GM21528 (cell line): ENCODE measurements around the gene C11orf91.
"Not testable (repeated sequence)": the region's sequence is repeated elsewhere in the genome, so short reads cannot be mapped to it uniquely, and the experiment has no call there.

Experiments used
- ATAC-seq: cut with Tn5 transposase; IDR thresholded peaks from one replicate; pipeline ENCODE4 v1.9.1; 2021; ENCODE audit warnings: mild to moderate bottlenecking, moderate library complexity; ENCODE audit not compliant: unreplicated experiment, low FRiP score

Gene C11orf91, protein sequence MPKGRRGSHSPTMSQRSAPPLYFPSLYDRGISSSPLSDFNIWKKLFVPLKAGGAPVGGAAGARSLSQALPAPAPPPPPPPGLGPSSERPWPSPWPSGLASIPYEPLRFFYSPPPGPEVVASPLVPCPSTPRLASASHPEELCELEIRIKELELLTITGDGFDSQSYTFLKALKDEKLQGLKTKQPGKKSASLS

DNA sequence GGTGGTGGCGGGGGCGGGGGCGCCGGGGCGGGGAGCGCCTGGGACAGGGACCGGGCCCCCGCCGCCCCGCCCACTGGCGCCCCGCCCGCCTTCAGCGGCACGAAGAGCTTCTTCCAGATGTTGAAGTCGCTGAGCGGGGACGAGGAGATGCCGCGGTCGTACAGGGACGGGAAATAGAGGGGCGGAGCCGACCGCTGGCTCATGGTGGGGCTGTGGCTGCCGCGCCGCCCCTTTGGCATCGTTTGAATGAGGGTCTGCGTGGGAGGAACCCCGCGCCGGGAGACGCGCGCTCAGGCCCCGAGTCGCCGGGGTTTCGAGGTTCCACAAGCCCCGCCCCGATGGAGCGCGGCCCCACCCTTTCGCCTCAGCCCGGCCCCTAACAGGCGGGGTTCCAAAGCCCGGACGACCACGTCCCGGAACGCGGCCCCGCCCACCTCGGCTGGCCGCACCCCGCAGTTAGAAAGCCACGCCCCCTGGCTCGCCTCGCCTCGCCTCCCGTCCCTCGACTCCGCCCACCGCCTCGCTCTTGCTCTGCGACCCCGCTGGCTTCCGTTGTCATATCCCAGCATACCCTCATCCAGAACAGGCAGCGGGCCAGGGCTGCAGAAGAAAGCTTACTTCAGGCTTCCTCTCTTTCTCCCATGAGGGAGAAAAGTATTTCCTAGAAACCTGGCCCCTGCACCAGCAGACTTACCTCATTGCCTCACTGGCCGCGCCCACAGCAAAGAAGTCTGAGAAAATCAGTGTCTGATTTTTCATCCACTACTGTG is at the start of gene C11orf91:
C11orf91 (minus strand) TSS at position 325 of the 770 bp plus-strand sequence; CDS start at position 239, 86 bp downstream.
- ATAC-seq: peak; percentile 93

DNA sequence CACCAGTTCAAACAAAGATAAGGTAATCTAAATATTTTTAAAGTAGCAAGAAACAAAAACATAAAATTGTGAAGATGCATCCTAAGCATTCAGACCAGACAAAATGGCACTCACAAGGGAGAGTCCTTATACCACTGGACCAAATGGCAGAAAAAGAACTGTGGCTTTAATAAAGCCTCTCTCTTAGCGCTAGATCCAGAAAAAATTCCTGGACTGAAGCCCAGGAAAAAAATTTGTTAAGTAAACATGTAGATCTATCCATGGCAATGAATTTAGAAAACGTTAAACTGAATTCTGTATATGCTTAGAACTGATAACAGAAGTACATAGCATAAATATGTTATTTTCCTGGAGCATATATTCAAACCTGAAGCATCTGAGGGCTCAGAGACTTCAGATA is 47.4 kb upstream of the C11orf91 start:
- no peak for ATAC-seq

DNA sequence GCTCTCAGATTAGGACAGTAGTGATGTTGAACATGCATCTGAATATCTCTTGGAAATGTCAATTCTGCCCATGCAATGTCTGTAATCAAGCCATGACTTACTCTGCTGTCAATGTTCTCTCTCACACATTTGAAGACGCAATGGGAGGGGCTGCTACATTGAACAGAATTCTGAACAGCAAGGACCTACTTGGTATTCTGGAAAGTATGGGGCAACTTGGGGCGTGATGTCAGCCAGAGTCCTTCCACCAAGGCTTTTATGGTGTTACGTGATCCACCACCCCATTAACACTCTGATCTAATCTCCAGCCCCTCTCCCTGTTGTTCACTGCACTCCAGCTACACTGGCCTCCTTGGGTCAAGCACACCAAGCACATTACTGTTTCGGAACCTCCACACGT is 42.7 kb upstream of the C11orf91 start:
- no peak for ATAC-seq

DNA sequence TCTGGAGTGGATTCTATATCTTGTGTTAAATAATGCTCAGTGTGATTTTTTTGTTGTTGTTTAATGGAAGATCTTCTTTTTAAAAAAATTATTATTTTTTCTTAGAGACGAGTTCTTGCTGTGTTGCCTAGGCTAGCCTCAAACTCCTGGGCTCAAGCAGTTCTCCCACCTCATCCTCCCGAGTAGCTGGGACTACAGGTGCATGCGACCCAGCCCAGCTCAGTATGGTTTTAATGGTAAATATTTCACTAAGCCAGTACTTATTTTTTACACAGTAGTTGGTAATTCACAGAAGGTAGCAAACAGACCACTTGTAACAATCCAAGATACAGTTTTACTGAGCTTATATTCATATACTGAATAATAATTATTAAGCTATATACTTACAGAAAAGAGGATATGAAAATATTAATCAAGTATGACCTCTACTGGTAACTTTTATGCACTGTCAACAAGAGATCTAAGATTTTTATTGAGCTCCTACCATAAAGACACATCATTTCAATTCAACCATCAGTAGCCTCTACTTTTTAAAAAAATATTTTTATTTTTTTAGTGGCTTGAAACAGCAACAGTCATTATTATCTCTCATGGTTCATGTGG is 41.7 kb upstream of the C11orf91 start:
- ATAC-seq: no peak

DNA sequence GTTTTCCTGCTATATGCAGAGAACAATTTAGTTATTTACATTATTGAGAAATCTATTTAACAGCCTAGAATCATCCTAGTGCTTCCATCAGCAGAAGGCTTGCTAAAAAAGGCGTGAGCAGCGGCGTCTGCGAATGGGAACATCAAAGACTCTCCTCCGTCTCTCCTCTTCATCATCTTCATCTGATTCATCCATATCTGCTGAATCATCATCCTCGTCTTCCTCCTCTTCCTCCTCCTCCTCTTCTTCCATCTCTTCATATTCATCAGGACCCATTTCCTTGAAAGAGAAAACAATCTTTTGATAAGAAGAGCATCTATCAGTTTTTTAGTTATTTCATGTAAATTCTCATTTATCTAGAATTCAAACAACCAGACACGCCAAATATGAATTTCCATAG is 41.2 kb upstream of the C11orf91 start:
- no peak for ATAC-seq

DNA sequence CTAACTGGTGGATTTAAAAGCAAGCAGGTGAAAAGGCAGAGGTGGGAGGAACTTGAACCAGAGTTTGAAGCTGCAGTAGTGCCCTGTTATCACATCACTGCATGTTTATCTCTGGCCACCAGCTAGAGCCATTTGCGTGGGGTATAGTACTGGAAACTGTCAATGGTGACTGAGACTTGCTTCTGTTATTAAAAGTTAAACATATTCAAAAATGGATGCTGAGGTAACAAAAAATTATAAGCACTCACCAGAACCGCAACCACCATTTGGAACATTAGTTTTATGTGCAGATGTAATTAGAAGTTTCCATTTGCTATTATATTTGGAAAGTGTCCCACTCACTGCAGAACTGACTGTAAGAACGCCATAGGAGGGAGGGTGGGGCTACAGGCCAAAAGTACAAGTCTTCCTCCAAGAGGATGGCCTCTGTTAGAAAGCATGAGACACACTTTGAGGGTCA is 36.8 kb upstream of the C11orf91 start:
- ATAC-seq: no peak

DNA sequence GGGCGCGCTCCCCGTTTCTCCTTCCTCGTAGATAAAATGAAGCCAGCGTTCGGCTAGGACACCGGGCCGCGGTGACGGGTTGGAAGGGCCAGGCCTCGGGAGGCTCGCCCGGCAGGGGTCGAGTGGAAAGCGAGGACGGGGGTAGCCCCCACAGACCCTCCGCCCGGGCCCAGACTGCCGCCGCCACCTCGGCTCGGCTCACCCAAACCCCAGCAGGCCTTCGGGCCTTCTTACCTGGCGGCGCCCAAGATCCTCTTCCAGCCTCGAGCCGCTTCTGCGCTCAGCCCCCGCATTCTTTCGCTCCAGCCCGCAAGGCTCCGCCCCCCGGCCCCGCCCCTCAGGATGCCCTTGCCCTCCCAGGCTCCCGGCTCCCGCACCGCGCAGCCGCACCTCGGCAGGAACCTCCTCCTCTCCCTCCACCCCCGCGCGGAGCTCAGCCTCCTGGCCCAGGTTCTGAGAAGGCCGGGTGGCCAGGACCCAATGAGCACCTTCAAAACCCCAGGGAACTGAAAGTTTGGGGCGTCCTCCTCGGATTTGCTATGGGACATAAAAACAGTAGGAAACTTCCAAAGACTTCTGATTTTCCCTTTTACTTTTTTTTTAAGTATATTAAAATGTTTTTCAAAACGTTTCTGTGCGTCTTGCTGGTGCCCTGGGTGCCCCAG is 35.7 kb upstream of the C11orf91 start, which contains the start of gene CD59:
CD59 (minus strand) TSS at position 276 of the 665 bp plus-strand sequence. CDS start 13,978 bp downstream, outside the sequence.
- peak; percentile 65 for ATAC-seq

DNA sequence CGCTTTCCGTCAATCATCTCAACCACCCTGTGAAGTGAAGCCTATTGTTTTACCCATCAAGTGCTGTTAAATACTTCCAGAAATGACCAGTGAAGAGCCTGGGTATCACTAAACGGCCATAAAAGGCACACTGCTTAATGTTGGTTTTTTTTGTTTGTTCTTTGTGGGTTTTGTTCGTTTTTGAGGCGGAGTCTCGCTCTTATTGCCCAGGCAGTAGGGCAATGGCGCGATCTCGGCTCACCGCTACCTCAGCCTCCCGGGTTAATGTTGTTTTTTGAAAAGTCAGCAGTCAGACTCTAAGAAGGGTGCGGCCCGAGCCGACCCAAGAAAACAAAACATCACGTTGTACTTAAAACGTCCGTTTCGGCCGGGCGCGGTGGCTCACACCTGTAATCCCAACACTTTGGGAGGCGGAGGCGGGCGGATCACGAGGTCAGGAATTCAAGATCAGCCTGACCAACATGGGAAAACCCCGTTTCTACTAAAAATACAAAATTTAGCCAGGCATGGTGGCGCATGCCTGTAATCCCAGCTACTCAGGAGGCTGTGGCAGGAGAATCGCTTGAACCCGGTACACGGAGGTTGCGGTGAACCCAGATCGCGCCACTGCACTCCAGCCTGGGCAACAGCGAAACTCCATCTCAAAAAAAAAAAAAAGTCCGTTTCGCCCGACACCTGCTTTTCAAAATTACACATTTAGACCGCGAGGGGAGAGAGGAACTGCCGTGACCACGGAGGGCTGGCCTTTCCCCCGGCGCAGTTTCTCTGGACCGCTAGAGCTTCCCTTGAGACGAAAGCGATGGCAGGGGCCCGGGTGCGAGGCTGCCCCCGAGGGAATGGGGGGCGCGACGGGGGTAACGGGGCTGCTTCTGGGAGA is 34.9 kb upstream of the C11orf91 start:
- ATAC-seq: peak; percentile 64

DNA sequence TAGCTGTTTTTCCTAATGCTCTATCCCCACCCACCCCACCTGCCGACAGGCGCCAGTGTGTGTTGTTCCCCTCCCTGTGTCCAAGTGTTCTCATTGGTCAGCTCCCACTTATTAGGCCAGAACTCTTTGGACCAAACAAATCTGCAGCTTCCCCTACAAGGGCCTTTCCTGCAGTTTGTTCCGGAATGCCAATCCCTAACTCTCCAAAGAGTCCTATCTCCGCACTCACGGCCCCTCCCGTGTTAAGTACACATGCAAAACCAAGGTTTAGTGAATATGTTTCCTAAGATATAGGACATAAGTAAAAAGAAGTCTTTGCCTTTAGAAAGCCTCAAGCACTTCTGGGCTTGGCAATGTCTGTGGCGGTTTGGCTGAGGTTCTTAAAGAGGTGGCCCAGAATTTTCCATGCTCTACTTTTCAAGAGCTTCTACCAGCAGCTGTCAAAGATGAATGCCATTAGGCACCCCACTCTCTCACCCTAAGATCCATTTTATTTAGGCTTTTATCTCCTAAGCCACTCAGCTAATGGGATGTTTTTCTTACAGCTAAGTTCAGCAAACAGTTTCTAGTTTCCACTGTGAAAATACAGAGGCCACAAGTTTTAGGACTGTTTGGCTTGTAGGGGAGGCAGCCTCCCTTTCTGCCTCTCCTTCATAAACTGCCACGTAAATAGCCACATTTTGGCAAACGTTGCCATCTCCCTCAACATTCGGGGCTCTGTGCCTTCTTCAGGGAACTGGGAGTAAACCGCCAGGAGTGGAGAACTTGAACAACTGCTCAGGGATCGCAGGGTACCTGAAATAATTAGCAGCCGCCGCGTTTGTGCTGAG is 34.0 kb upstream of the C11orf91 start:
- ATAC-seq: no peak

DNA sequence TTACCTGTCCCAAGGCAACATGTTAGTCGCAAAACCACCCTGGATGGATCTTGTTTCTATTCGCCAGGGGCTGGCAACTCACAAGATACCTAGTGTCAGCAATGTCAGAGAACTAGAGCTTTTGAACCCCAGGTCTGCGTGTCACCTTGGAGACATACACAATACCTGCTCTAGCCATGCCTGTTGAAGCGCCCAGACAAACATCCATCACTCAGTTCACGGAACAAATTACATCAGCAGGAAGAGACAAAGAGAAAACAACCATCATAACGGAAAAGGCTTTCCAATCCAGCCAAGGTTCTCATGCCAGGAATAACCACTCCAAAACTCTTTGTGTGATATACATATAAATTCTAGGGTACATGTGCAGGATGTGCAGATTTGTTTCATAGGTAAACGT is 33.4 kb upstream of the C11orf91 start:
- ATAC-seq: no peak

DNA sequence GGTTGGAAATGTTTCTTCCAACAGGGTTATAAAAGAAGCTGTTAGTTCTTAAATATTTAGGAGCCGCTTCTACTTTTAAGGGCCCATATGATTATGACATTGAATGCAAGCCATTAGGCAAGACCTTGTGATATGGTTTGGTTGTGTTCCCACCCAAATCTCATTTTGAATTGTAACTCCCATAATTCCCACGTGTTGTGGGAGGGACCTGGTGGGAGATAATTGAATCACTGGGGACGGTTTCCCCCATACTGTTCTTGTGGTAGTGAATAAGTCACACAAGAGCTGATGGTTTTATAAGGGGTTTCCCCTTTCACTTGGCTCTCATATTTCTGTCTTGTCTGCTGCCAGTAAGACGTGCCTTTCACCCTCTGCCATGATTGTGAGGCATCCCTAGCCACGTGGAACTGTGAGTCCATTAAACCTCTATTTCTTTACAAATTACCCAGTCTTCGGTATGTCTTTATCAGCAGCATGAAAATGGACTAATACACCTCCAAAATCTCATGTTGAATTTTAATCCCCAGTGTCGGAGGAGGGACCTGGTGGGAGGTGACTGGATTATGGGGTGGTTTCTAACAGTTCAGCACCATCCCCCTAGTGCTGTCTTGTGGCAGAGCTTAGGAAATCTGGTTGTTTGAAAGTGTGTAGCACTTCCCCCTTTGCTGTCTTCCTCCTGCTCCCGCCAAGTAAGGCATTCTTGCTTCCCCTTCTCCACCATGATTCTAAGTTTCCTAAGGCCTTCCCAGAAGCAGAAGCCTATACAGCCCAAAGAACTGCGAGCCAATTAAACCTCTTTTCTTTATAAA is 31.3 kb upstream of the C11orf91 start:
- no peak for ATAC-seq

DNA sequence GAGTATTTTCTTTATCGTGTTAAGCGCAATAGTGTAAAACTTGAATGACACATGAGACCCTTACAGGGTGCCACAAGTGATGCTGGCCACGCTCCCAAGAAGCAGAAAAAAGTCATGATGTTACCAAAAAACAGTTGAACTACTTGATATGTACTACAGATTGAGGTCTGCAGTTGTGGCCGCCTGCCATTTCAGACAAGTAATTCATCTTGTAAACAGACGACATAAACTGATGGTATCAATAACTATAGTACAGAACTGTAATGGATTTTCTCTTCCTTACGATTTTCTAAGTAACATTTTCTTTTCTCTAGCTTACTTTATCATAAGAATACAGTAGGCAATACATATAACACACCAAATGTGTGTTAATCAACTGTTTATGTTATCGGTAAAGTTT is 30.1 kb upstream of the C11orf91 start:
- ATAC-seq: no peak

DNA sequence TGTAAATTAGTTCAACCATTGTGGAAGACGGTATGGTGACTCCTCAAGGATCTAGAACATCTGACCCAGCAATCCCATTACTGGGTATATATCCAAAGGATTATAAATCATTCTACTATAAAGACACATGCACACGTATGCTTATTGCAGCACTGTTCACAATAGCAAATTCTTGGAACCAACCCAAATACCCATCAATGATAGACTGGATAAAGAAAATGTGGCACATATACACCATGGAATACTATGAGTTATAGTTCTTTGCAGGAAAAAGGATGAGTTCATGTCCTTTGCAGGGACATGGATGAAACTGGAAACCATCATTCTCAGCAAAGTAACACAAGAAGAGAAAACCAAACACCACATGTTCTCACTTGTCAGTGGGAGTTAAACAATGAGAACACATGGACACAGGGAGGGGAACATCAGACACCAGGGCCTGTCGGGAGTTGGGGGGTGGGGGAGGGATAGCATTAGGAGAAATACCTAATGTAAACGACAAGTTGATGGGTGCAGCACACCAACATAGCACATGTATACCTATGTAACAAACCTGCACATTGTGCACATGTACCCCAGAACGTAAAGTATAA is 28.5 kb upstream of the C11orf91 start:
- ATAC-seq: not testable (repeated sequence)

DNA sequence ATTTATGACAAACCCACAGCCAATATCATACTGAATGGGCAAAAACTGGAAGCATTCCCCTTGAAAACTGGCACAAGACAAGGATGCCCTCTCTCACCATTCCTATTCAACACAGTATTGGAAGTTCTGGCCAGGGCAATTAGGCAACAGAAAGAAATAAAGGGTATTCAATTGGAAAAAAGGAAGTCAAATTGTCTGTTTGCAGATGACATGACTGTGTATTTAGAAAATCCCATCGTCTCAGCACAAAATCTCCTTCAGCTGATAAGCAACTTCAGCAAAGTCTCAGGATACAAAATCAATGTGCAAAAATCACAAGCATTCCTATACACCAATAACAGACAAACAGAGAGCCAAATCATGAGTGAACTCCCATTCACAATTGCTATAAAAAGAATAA is 26.9 kb upstream of the C11orf91 start:
- not testable (repeated sequence) for ATAC-seq

DNA sequence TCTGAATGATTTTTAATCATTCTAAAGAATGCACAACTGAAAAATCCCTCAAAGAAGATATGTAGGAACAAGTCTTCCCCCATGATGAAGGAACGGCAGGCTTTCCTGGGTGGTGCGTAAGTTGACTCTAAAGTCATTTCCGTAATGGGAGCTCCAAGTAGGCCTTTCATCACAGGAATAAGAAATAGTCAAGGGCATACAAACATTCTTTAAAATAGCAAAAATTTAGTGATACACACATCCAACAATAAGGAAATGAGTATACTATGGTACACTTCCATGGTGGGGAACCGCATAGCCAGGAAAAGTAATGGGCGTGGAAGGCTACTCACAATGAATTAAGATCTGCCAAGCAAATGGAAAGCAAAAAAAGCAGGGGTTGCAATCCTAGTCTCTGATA is 24.9 kb upstream of the C11orf91 start:
- ATAC-seq: no peak

DNA sequence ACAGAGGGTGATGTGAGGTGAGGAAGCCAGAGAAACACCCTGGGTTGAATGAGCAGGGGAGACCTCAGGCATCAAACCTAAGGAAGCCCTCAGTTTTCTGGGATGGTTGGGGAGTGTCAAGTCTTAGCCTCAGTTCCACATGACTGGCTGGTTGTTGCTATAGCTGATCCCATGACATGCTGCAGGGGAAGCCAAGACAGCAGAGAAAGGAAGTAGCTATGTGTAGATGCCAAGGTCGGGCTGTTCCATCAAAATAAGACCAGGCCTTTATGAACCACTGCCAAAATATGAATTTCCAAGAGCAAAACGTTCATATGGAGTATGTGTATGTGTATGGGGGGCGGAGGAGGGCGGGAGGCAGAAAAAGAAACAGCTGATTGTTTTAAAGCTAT is 24.0 kb upstream of the C11orf91 start:
- no peak for ATAC-seq

DNA sequence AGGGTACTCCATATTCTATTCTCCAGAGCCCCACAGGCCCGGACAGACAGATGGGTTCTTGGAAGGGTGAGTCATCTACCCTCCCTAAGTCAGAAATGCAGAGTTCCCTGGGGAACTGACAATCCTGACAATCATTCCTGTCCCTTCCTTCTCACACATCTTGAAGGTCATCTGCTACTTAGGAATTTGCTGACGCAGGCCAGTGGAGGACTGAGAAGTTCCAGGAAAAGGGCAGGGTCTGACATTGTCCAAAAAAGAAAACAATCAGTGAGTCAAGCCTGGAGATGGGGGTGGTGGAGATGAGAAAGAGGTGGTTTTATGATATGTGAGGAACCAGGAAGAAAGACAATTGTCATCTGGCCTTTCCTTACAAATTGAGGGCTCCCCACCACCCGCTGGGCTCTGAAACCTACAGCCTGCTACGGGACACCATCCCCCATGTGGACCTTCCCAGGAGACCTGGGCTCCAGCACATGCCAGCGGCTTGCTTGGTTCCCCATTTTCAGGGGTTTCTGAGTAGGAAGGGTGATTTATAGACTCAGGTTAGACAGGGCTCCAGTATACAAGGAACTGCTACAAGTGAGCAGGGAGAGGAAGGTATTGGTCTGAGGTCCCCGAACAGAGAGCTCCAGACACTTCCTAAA is 22.7 kb upstream of the C11orf91 start:
- ATAC-seq: no peak
